GM13977 (cell line): ENCODE measurements around the gene MRPL49.

Experiments
- DNase-seq: peaks from one replicate; pipeline ENCODE4 v3.0.0; 2012; ENCODE audit warnings: low spot score
- CTCF ChIP-seq: IDR thresholded peaks from 2 replicates; pipeline ENCODE4 v1.5.1; 2012; ENCODE audit warnings: mild to moderate bottlenecking, control low read depth; ENCODE audit not compliant: insufficient read depth; ENCODE audit errors: extremely low read depth, missing control alignments
- in situ Hi-C: fragments of 300-500 bp; cut with MboI; formaldehyde crosslinking; loops from one replicate; pipeline ENCODE4 v1.12.0; 2022; ENCODE audit warnings: low sequenced_read_pairs, low pct_unique_long_range_greater_than_20kb, mixed read lengths, inconsistent platforms; ENCODE audit not compliant: unreplicated experiment

MRPL49 gene

GRCh38 chr11:65102142-65103095 lies 19.7 kb upstream of the MRPL49 start:
- DNase-seq: no peak
- in situ Hi-C loops: no loop called here
- TF ChIP-seq CTCF: no peak

GRCh38 chr11:65103476-65103875 lies 18.6 kb upstream of the MRPL49 start:
- no peak for DNase-seq
- no peak for TF ChIP-seq CTCF
- in situ Hi-C loops: no loop called here

GRCh38 chr11:65104628-65105027 lies 17.5 kb upstream of the MRPL49 start:
- in situ Hi-C loops: no loop called here
- DNase-seq: no peak
- TF ChIP-seq CTCF: no peak

- DNase-seq: no peak
- in situ Hi-C loops: no loop called here
- TF ChIP-seq CTCF: no peak
These were observed 15.0 kb upstream of the MRPL49 start for GRCh38 chr11:65107078-65107477.

- no peak for TF ChIP-seq CTCF
- in situ Hi-C loops: no loop called here
These were observed 14.2 kb upstream of the MRPL49 start for GRCh38 chr11:65107751-65108468.

GRCh38 chr11:65108469-65109123 lies 13.5 kb upstream of the MRPL49 start:
- TF ChIP-seq CTCF: no peak
- DNase-seq: no peak
- in situ Hi-C loops: no loop called here

More at GRCh38 chr11:65107751-65108468, 14.2 kb upstream of the MRPL49 start:
- no peak for DNase-seq
